Effector memory CD4-positive, alpha-beta T cell (primary cell): ENCODE measurements around the gene ACVR1C.

Experiments used
- DNase-seq, 3 donors: peaks; one replicate each; pipeline ENCODE4 v3.0.0-alpha.2; 2020
- H3K27ac ChIP-seq: 2 replicates; pipeline ENCODE4 v1.7.0; 2013; ENCODE audit warnings: mild to moderate bottlenecking, low read length, moderate library complexity; ENCODE audit not compliant: insufficient read depth, poor library complexity, severe bottlenecking
- H3K27me3 ChIP-seq: replicated peaks from 2 replicates; pipeline ENCODE4 v1.7.0; 2013; ENCODE audit warnings: mild to moderate bottlenecking, low read length; ENCODE audit not compliant: insufficient read depth, control insufficient read depth, poor library complexity, severe bottlenecking
- H3K36me3 ChIP-seq: 2 replicates; pipeline ENCODE4 v1.7.0; 2013; ENCODE audit warnings: mild to moderate bottlenecking, low read length, moderate library complexity; ENCODE audit not compliant: control insufficient read depth, insufficient read depth
- H3K4me1 ChIP-seq: 2 replicates; pipeline ENCODE4 v1.7.0; 2013; ENCODE audit warnings: low read length, mild to moderate bottlenecking; ENCODE audit not compliant: control insufficient read depth, insufficient read depth, poor library complexity, severe bottlenecking
- H3K4me3 ChIP-seq: 2 replicates; pipeline ENCODE4 v1.7.0; 2013; ENCODE audit warnings: low read length, low read depth, mild to moderate bottlenecking; ENCODE audit not compliant: insufficient read depth, poor library complexity, severe bottlenecking
- H3K9me3 ChIP-seq: 2 replicates; pipeline ENCODE4 v1.7.0; 2013; ENCODE audit warnings: mild to moderate bottlenecking, low read length, moderate library complexity; ENCODE audit not compliant: control insufficient read depth

Gene ACVR1C

DNA sequence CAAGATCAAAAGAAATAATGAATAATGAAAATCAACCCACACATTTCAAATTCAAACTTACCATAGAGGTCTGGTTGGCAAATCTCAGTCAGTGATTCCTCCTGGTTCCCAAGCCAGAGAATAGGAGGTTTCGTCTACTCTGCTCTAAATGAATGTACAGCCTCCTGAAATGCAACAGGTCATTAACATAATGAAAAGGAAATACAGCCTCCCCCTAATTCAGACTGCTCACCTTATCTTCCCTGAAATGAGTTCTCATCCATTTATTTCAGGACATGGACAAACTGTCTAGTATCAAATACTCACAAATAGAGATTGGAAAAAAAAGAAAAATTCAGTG, 141.4 kb downstream of the ACVR1C start:
- no peaks in the 10 kb centered on the region for H3K27me3 ChIP-seq
- no peak for DNase-seq
- peaks cover under 1% of the 10 kb centered on the region for H3K4me1 ChIP-seq
- H3K4me3 ChIP-seq = no peak overlapping the region
- H3K9me3 ChIP-seq = no peaks in the 10 kb centered on the region
- no peak overlapping the region for H3K27ac ChIP-seq
- no peaks in the 10 kb centered on the region for H3K36me3 ChIP-seq

GRCh38 chr2:157486596-157487270, 141.9 kb downstream of the ACVR1C start:
- no peaks in the 10 kb centered on the region for H3K4me1 ChIP-seq
- H3K9me3 ChIP-seq = no peaks in the 10 kb centered on the region
- no peaks in the 10 kb centered on the region for H3K27me3 ChIP-seq
- no peak overlapping the region for H3K4me3 ChIP-seq
- H3K27ac ChIP-seq = no peak overlapping the region
- no peak for DNase-seq
- H3K36me3 ChIP-seq = no peaks in the 10 kb centered on the region

DNA sequence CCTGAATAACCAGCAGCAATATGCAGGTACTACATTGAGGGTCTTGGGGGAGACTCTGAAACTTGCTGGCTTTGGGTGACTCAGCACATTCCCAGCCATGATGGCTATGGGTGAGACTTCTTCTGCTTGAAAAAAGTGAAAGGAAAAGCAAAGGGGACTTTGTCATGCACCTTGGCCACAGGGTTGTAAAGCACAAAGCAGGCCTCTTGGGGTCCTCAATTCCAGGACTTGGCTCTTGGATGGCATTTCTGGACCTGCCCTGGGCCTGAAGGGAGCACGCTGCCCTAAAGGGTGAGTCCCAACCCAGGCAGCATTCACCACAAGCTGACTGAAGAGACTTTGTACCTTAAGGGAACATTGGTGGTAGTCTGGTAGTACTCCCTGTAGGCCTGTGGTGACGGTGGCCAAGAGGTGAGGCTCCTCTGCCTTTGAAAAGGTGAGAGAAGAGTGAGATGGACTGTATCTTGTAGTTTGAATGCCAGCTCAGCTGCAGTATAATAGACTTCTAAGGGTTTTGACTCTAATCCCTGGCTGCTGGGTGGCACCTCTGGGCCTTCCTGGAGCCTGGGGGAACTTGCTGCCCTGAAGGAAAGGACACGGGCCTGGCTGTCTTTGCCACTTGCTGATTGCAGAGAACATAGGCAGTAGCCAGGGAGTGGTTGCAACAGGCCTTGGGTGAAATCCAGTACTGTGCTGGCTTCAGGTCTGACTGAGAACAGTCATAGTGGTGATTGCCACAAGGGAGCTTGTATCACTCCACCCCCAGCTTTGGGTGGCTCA, 148.3 kb downstream of the ACVR1C start:
- H3K4me1 ChIP-seq = no peaks in the 10 kb centered on the region
- H3K27ac ChIP-seq = no peak overlapping the region
- H3K36me3 ChIP-seq = no peaks in the 10 kb centered on the region
- H3K27me3 ChIP-seq = no peaks in the 10 kb centered on the region
- H3K9me3 ChIP-seq = no peaks in the 10 kb centered on the region
- no peak for DNase-seq
- no peak overlapping the region for H3K4me3 ChIP-seq

- Histone ChIP-seq H3K27ac (no peak overlapping the region), H3K27me3 (no peaks in the 10 kb centered on the region)
Measured at GRCh38 chr2:157479081-157480027, 149.3 kb downstream of the ACVR1C start.

DNA sequence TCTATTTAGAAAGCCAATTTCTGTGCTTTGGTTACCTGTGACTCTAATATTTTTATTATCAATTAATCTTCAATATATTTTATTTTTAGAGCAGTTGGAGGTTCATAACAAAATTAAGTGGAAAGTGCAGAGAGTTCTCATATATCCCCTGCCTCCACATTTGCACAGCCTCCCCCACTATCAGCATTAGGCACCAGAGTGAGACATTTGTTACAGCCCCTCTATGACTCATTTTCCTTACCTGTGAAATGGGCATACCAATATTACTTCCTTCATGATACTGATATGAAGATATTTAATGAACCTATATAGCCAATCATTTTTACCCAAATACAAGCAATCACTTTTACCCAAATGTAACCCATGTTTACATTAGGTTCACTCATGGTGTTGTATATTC, 150.7 kb downstream of the ACVR1C start:
- Histone ChIP-seq H3K27me3 (no peaks in the 10 kb centered on the region), H3K9me3 (no peaks in the 10 kb centered on the region), H3K4me3 (no peak overlapping the region), H3K27ac (no peak overlapping the region), H3K36me3 (no peaks in the 10 kb centered on the region), H3K4me1 (no peaks in the 10 kb centered on the region)
- DNase-seq = no peak

More at GRCh38 chr2:157479081-157480027, 149.3 kb downstream of the ACVR1C start:
- Histone ChIP-seq H3K9me3 (no peaks in the 10 kb centered on the region), H3K4me1 (no peaks in the 10 kb centered on the region), H3K4me3 (no peak overlapping the region), H3K36me3 (no peaks in the 10 kb centered on the region)
- DNase-seq = no peak

DNA sequence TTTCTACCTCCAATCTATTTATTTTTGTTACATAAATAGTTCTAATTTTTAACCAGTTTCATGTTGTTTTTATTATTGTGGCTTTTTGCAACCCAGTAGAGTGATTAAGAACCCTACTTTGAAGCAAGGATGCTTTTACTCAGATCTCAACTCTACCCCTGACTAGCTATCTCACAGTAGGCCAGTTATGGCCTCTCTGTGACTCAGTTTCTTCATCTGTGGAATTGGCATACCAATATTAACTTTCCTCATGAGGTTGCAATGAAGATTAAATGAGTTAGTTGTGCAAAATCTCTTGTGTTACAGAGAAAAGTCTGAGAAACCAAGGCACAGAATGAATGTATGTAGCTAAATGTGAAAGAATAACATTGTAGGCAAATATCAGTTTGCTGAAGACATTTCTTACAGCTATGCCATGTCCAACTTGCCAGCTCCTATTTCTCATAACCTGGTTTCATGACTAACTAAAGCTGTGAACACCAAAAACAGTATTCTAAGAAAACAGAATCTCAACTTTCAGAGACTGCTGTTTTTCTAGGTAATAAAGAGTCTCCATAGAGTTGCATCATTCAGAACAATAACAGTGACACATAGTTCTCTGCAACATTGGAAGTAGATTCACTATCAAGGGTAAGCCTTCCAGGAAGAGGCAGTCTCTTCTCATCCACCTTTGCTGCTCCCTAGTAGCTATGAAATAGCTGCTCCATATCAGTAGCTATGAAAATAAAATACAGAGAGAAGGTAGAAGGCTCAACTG, 151.5 kb downstream of the ACVR1C start:
- Histone ChIP-seq H3K27me3 (no peaks in the 10 kb centered on the region), H3K36me3 (no peaks in the 10 kb centered on the region), H3K27ac (no peak overlapping the region), H3K4me1 (no peaks in the 10 kb centered on the region), H3K4me3 (no peak overlapping the region), H3K9me3 (no peaks in the 10 kb centered on the region)
- no peak for DNase-seq
